GM19463 (cell line): ENCODE data around the gene EGF.

ENCODE experiments used
- ATAC-seq: cut with Tn5 transposase; IDR thresholded peaks from one replicate; pipeline ENCODE4 v1.9.1; 2021; ENCODE audit warnings: mild to moderate bottlenecking, moderate library complexity; ENCODE audit not compliant: unreplicated experiment

EGF gene

DNA sequence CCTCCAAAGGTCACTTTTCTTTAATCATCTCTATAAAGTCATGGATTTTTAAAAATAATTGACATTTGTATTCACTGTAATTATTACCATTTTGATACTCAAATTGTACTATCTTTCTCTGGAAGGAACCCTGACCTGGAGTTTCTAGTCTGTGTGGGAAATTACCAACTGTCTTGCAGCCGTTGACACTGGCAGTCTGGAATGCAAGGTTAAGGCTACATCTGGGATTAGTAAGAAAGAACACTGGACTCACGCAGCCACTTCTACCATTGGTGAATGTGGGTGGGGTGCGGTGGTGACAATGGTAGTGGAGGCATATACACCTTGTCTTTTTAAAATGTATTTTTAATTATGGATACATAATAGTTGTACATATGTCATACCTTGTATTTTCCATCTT lies 40.9 kb downstream of the EGF start:
- no peak for ATAC-seq

DNA sequence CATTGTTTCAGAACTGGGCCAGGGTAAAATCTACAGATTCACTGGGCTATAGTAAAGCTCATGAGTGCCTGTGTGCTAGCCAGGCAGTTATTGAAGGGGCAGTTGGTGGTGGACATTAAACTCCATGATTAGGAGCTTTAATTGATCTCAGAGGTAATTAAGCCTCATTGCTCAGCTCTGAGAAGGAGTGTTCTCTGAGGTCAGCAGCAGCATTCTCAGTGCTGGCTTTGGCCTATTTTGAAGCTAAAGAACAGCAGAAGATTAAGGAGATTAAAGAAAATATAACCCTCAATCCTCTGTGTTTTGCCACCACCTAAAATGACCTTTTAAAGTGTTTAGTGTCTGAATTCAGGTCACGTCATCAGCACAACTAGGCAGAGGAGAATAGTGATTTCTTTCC lies 42.5 kb downstream of the EGF start:
- ATAC-seq = no peak

DNA sequence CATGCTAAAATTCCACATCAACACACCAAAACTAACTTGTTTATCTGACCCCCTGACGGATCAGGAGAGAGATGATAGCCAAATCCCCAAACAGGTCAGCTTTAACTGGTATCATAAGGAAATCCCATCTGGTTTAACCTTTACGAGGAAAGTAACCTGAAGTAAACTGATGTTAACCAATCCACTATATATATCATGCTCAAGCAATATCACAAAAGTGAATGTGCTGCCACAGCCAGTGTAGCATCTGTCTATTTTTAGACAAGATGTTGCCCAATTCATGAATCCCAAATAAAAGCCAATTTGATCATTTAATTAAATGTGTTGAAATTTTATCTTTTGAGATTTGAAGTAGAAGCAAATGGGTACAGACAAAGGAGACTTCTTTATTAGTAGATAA lies 44.5 kb downstream of the EGF start:
- ATAC-seq = no peak

DNA sequence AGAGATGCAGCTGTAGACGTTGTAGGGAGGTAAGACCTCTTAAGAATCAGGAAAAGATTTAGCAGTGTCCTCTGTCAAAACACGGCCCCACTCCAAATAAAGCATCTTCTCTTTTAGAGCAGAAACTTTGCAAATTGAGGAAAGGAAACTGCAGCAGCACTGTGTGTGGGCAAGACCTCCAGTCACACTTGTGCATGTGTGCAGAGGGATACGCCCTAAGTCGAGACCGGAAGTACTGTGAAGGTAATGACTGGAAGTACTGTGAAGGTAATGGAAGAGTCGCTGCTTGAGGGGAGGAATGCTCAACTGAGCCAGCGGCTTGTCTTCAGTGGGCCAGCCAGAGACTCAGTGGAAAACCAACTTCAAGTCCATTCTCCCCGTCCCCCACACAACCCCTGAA lies 46.5 kb downstream of the EGF start:
- no peak for ATAC-seq

DNA sequence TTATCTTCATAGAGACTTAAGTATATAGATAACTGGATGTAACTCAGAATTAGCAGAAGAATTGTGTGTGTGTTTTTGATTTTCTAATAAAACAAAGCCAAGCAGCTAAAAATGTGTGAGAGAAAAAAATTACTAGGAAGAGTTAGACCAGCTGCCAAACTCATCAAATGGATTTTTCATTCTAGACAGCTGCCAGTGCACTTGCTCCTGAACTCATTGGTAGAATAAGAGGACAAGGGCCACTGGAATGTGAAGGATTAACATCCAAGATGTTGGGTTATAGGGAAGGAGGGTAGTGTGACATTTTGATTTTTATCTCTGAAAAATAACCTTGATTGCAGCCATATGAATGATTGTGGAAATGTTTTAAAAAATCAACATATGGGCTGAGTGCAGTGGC lies 49.7 kb downstream of the EGF start:
- no peak for ATAC-seq

DNA sequence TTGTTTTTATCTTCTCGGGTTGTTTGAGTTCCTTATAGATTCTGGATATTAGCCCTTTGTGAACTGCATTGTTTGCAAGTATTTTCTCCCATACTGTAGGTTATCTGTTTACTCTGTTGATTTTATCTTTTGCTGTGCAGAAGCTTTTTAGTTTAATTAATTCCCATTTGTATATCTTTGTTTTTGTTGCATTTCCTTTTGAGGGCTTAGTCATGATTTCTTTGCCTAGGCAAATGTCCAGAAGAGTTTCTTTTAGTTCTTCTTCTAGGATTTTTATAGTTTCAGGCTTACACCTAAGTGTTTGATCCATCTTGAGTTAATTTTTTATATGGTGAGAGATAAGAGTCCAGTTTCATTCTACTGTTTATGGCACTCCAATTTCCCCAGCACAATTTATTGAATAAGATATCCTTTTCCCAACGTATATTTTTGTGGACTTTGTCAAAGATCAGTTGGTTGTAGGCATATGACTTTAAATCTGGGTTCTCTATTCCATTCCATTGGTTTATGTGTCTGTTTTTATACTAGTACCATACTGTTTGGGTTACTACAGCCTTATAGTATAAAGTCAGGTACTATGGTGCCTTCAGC lies 54.3 kb downstream of the EGF start:
- ATAC-seq = no peak

DNA sequence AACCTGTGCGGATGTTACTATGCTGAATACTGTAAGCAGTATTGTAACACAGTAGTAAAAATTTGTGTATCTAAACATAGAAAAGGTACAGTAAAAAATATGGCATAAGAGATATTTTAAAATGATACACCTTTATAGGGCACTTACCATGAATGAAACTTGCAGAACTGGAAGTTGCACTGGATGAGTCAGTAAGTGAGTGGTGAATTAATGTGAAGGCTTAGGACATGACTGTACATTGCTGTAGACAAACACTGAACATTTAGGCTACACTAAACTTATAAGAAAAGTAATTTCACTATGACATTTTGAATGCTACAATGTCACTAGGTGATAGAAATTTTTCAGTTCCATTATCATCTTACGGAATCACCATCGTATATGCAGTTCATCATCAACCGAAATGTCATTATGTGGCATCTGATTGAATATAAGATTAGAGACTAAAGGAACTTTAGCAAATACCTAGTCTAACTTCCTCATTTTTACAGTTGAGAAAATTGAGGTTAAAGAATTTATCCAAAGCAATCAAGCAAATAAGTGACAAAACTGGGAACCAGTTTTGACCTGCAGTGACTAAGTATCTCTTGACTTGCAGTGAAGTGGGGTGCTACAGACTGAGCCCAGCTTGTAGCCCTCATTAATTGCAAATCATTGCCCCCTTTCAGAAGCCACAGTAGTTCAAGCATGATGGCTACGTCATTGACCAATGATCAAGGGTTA lies 55.3 kb downstream of the EGF start:
- ATAC-seq = peak; percentile 66

DNA sequence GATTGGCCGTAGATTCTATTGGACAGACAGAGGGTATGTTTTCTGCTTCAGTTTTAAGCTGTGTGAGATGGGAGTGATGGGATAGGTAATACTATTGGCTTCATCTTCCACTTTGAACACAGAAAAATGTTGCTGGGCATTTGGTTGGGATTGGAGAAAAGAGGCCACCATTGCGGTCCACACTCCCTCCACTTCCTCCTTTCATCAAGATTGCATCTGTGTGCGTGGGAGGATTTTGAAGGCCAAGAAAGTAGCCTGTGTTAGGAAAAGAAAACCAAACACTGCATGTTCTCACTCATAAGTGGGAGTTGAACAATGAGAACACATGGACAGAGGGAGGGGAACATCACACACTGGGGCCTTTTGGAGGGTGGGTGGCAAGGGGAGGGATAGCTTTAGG lies 56.4 kb downstream of the EGF start:
- no peak for ATAC-seq

DNA sequence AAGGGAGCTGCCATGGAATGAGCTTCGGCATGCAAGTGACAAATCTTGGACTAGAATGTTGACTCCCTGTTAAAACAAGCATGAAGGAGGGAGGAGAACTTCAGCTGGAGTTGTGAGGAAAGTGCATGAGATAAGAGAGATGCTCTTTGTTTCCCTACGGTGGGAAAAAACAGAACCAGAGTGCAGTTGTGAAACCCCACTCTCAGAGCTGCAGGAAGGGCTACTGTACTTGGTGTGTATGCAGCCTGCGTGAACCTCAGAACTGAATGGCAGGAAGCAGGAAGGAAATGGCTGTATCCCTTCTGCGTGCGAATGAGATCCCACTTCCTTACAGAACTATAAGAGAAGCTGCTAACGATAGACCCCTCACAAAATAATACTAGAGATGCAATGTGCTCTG lies 57.2 kb downstream of the EGF start:
- no peak for ATAC-seq

DNA sequence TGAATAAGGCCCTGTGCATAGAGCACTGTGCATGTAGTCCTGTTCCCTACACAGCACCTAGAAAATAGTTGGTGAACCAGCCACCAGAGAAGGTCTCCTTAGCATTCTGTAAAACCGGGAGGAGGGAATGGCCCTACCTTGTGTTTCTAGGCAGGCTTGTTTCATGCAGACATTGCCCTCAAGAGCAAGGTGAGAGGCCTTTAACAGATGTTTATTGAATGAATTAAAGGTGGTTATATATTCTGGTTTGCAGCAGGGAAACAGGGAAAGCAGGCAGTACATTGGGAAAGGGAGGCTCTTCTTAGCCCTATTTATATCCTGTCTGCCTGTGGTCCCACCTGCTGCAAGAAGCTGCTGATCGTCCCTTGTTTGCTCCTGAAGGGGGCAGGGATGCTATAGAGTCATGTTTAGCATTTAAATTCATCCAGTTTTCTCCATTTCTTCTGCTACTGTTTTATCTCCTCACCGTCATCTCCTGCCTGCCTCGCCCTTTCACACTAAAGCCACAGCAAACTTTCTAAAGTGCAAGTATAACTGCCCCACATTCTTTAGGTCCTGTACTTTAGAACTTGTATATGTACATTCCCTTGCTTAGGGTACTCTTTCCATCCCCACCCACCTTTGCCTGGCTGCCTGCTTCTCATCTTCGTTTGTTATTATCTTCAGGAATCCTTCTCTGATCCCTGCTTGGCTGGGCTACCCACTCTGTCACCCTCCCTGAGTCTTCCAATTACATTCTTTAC lies 60.3 kb downstream of the EGF start:
- ATAC-seq = no peak

DNA sequence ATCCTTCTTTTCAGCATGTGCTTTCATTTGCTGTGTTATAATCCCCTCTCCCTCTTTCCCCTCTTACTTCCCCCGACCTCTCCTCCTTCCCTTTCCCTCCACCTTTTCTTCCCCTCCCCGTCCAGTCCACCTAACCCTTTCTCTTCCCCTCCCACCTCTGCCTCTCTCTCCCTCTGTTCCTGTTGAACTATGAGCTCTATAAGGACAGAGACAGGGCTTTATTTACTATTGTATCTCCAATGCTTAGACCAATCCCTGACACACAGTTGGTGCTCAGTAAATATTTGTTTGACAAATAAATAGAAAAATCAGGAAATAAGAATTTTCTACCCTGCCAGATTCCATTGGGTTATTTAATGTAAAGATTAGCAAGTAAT lies 60.8 kb downstream of the EGF start:
- no peak for ATAC-seq

DNA sequence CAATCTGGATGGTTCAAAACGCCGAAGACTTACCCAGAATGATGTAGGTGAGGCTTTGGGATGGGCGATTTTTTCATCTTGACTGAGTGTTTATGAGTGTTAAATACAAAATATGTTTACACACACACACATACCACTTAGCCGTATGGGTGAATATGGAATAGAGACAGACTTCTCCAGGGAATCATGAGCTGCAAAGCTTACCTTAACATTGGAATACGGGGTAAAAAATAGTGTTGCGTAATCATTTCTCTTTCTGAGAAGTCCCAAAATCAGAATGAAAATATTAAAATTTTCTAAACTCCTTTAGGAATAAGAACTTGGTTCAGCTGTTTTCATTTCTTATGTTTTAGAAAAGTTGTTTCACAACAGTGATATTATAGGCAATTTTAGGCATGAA lies 63.5 kb downstream of the EGF start:
- no peak for ATAC-seq

DNA sequence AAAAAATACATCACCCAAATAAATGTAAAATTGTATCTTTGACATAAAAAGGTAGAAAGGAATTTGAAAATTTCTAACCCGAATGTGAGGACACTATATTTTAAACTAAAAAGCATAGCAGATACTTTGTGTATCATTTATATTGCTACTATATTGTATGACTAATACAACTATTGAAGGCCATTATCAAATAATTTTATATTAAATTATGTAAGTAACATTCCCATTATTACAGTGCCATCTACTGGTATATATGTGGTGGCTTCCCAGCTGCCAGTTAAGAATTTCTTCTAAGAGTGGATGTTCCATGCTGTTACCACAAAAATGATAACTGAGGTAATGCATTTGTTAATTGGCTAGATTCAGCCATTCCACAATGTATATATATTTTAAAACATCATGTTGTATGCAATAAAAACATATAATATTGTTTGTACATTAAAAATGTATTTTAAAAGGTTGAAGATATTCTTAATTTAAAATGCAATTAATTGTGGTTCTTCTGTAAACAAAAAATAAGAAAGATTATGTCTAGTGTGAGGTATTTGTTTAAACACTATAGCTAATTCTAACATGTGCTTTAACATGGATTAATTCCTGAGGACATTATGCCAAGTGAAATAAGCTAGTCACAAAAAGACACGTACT lies 65.3 kb downstream of the EGF start:
- no peak for ATAC-seq

DNA sequence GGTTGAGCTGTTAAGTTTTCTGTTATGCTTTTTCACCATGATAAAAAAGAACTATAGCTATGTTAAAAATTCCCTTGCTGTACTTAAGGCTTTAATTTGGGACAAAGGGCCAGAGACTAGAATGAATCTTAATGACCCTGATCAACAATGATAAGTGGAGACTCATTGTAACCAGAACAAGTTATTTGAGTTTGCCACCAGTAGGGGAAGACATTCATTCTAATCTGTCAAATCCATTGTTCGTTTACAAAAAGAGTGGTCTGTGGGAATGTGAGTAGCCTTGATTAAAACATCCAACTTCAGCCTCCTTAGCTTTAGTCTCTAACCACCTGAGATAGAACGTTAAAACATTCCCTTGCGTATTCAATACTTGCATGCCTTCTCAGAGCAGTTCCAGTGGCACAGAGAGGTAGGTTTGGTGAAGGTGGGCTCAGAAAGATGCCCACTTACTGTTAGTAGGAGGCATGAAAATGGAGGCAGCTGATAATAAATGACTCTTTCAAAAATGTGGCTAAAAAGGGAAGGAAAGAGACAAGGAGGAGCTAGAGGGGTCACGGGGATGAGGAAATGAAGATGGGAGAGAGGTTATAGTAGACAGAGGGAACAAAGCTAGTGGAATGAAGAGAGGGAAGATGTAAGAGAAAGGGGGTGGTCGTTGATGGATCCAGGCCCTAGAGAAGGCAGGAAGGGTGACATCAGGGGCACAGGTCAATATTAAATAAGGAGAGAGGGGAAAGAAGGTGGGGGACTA lies 66.2 kb downstream of the EGF start:
- no peak for ATAC-seq

DNA sequence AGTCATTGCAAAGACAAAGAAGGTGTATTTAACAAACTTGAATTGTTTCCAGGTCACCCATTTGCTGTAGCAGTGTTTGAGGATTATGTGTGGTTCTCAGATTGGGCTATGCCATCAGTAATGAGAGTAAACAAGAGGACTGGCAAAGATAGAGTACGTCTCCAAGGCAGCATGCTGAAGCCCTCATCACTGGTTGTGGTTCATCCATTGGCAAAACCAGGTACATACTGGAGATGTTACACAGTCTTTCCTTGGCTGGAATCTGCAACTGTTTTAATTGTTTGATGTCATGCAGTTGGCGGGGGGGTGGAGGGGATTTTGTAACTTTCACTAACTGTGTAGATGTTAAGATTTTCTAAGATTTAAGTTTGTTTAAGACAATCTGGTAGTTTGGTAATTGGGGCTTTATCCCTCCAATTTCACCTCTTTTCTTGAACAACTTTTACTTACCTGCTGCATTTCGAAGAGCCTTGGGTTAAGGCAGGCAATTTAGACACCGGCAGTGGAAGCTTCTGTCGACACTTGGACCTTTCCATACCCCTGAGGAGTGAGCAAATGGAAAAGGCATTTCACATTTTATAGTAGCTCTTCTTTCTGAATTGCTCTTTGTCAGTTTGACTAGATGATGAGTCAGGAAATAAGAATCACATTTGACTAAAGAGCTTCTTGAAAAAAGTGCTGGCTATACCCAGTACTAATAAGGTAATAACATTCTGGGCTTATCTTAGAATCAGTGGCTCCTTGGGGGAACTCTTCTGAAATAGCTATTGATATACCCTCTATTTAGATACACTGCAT lies 67.4 kb downstream of the EGF start:
- ATAC-seq = no peak

DNA sequence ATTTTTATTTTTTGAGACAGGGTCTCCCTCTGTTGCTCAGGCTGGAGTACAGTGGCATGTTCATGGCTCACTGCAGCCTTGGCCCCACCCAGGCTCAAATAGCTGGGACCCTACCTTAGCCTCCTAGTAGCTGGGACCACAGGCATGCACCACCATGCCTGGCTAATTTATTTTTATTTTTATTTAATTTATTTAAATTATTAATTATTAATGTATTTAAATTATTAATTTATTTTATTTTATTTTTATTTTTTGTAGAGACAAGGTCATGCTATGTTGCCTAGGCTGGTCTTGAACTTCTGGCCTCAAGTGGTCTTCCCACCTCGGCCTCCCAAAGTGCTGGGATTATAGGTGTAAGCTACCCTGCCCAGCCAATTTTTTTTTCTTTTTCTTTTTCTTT lies 69.3 kb downstream of the EGF start:
- ATAC-seq = no peak

DNA sequence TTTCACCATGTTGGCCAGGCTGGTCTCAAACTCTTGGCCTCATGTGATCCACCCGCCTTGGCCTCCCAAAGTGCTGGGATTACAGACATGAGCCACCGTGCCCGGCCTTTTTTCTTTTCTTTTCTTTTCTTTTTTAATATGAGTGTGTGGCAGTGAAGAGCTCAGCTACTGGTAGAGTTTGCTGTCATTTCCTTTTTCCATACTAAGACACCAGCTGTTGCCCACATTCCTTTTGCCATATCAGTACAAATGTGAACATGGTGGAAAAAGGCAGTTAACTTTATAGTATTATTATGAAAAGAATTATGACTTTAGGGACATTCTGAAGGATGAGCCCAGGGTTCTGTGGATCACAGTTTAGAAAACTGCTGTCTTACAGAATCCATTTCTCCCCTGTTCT lies 69.8 kb downstream of the EGF start:
- no peak for ATAC-seq

DNA sequence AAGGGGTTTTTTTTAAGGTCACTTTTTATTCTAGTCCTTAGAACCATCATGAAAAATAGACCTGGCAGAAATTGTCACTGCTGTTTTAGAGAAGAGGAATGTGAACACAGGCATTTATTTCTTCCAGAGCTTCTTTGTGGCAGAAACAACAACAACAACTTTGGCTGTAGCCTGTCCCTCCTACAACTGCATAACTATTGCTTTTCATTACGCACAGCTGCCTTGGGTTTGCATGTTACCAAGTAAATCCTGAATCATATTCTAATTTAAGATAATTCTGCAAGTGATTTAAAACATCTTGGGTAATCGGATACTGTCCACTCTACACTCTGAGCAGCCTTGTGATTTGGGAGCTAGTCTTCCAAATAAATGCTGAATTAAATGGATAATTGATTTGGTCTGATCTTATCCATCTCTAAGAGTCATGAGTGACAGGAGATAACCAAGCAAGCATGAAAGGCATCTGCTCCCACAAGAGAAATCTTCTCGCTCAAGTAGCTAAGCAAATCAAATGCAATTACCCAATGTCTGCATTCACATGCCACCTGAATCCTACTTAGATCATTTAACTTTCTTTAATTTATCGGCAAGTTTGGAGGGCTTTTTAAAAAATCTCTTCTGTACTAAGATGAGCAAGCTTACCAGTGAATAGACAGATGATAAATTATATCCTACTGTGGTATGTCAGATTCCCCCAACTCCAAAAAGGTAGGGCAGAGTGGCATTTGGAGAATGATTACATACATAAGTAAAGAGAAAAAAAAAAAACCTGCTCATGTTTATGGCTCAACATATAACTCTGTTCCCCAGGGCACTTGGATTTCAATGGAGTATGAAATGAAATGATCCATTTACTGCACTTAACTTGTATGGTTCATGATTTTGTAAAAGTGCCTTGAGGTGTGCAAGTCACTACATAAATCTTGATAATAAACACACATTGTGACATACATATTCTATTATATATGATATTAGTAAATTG lies 73.6 kb downstream of the EGF start:
- no peak for ATAC-seq

DNA sequence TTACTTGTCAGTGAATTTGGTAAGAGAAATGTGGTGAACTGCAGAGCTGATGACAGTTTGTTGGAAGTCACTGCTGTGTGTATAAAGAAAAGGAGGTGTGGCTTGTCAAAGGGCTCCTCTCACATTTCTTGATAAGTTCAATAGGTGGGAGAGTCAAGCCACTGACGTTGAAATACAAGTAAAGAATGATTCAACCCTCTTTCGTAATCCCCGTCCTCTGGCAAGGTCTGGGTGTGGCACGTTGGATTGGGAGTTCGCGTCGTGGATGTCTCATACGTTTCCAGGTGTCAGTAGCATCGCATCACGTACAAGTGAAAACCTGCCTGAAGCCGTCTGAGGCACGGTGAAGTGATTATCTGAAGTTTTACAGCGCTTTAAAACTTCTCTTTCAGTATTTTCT lies 76.4 kb downstream of the EGF start:
- ATAC-seq = no peak
